Right lobe of liver (tissue), 6 donors: ENCODE measurements around the gene MCC. TPM values are rescaled to one million over a fixed set of nuclear protein-coding genes. Genes with fewer than 3 reads are reported as not detected.

ENCODE experiments used
- ATAC-seq, 4 donors: fragments of 200-7000 bp; cut with Tn5 transposase; one replicate each; pipeline ENCODE4 v1.9.1; 2020; ENCODE audit warnings: mild to moderate bottlenecking in 4 of 4, moderate library complexity in 4 of 4
- DNase-seq, 3 donors: peaks; one replicate each; pipeline ENCODE4 v3.0.0-alpha.2; 2020
- H3K27ac ChIP-seq, 3 donors: fragments of 200-600 bp; one replicate each; pipeline ENCODE4 v1.8.0; 2022
- H3K27me3 ChIP-seq, 2 donors: fragments of 200-600 bp; one replicate each; pipeline ENCODE4 v1.8.0; 2022
- H3K36me3 ChIP-seq, 4 donors: fragments of 200-600 bp; sonication (generic) in 1 of 4; one replicate each; pipeline versions ENCODE4 v1.5.1 to v1.8.0; 2017 to 2022; ENCODE audit warnings: control low read depth in 1 of 4
- H3K4me1 ChIP-seq, 4 donors: fragments of 200-600 bp; sonication (generic) in 1 of 4; one replicate each; pipeline versions ENCODE4 v1.5.1 to v1.8.0; 2017 to 2022; ENCODE audit warnings: control low read depth in 1 of 4
- H3K4me3 ChIP-seq, 3 donors: fragments of 200-600 bp; one replicate each; pipeline ENCODE4 v1.8.0; 2022
- H3K9me3 ChIP-seq, 4 donors: fragments of 200-600 bp; sonication (generic) in 1 of 4; one replicate each; pipeline versions ENCODE4 v1.5.1 to v1.8.0; 2017 to 2022; ENCODE audit warnings: control low read depth in 1 of 4
- CTCF ChIP-seq, 4 donors: fragments of 200-600 bp in 3 of 4; fragments of 450-650 bp in 1 of 4; IDR thresholded peaks; one replicate each; pipeline versions ENCODE4 v1.5.1 to v1.8.0; 2016 to 2022; ENCODE audit warnings: antibody characterized with exemption in 4 of 4, mild to moderate bottlenecking in 2 of 4
- POLR2A ChIP-seq: fragments of 450-650 bp; IDR thresholded peaks from one replicate; pipeline ENCODE4 v1.6.1; 2017; ENCODE audit warnings: antibody characterized with exemption, mild to moderate bottlenecking
- WGBS: methylation state at CpG from one replicate; pipeline ENCODE4 v1.1.6; 2018; ENCODE audit warnings: low coverage, low lambda C conversion rate; ENCODE audit not compliant: insufficient coverage; ENCODE audit errors: missing lambda C conversion rate; 5-methylcytosine and 5-hydroxymethylcytosine counted together
- intact Hi-C, 2 donors: fragments of 100-400 bp; cut with DNase I; formaldehyde crosslinking; loops; one replicate each; pipeline versions ENCODE4 v1.11.2 to v1.14.1; 2022
- total RNA-seq, 6 experiments: library from RNA; depleted of rRNA in 2 of 6; stranded (reverse); fragments of >200 nt in 2 of 6; fragmentation: NEBNext Ultra II Directional in 3 of 6; extraction: Animal tissue kit (Norgen Biotek cat#: 25700) in 3 of 6; gene quantifications; one replicate each; pipeline versions ENCODE4 v1.1.0 to v1.2.4, GENCODE V29; 2016 to 2023
- donor health status: DM: no; HTN: yes; CAD: no.
- donor health status: DM: no; HTN: no; CAD: no.
- donor health status: DM: no; HTN: no; CAD: no.
- donor health status: DM: no; HTN: yes; CAD: no.
- donor health status: DM: no; HTN: yes; CAD: no.

MCC gene
- total RNA-seq, 6 experiments from 2014 or later: 23.1 to 35.2 (median 26.1) TPM

DNA sequence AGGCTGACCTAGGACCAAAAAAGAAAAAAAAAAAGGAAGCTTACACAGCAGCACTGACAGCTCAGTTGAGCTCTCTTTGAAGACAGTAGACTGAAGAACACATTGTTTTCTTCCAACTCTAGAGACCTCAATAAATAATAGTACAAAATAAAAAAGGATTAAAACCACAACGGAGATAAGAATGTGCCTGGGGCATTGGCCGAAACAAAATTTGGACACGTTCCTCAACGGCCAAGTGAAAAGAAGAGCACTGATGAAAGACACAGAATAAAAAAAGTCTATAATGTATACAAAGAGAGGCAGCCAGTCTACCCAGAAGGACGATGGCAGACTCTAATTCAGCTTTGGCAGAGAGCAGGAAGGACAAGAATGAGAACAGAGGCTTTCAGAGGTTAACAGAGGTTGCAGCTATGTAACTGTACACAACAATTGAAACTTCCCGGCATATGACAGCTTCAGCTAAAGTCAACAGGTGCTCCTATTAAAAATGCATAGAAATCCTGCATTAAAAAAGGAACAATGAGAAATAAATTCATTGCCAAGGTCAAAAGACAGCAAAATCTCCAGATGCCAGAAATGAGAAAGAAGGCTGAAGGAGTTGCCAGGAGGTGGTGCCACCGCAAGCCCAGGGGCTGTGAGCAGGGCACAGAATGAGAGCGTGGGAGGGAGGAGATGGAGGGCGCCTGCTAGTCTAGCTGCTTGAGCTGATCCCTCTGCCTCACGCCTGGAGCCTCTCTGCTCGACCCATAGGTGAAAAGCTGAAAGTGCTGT, 397.7 kb downstream of the MCC start:
- H3K9me3 ChIP-seq: no peaks in the 10 kb centered on the region
- intact Hi-C loops: no loop called here
- no peaks in the 10 kb centered on the region for H3K27me3 ChIP-seq
- H3K4me3 ChIP-seq: no peak overlapping the region
- TF ChIP-seq CTCF (IDR thresholded peaks at IDR 0.05): no peak
- TF ChIP-seq POLR2A: no peak
- DNase-seq (no peak), ATAC-seq (peak; percentile 40 to 66 (median 46))
- no peak overlapping the region for H3K27ac ChIP-seq
- H3K4me1 ChIP-seq: peaks cover 0 to 16% (median 4%) of the 10 kb centered on the region in 4 donors
- 31% methylated on average over 6 of the region's 11 CpGs for WGBS
- H3K36me3 ChIP-seq: peaks cover 0 to 7% (median 0%) of the 10 kb centered on the region in 4 donors

GRCh38 chr5:113089653-113090335, 398.5 kb downstream of the MCC start:
- intact Hi-C loops: no loop called here
- peak; percentile 22 to 85 (median 62) for ATAC-seq
- Histone ChIP-seq H3K9me3 (no peaks in the 10 kb centered on the region), H3K36me3 (peaks cover 0 to 13% (median under 1%) of the 10 kb centered on the region in 4 donors), H3K4me3 (no peak overlapping the region), H3K4me1 (peaks cover 0 to 16% (median 4%) of the 10 kb centered on the region in 4 donors), H3K27me3 (no peaks in the 10 kb centered on the region), H3K27ac (no peak overlapping the region)
- WGBS: 49% methylated on average over 6 of the region's 6 CpGs
- TF ChIP-seq POLR2A (no peak), CTCF (IDR thresholded peaks at IDR 0.05) (no peak)
- DNase-seq: peak in 1 of 3 donors; percentile 59

- Histone ChIP-seq H3K36me3 (peaks cover 0 to 30% (median 3%) of the 10 kb centered on the region in 4 donors), H3K27me3 (no peaks in the 10 kb centered on the region), H3K27ac (no peak overlapping the region), H3K4me3 (no peak overlapping the region), H3K9me3 (no peaks in the 10 kb centered on the region), H3K4me1 (peaks cover 0 to 18% (median 4%) of the 10 kb centered on the region in 4 donors)
- intact Hi-C loops: no loop called here
- ATAC-seq: no peak
- 78% methylated on average over 5 of the region's 5 CpGs for WGBS
- DNase-seq: no peak
- no peak for TF ChIP-seq POLR2A
Measured at GRCh38 chr5:113087976-113088514, 400.2 kb downstream of the MCC start.

- 96% methylated on average over 6 of the region's 7 CpGs for WGBS
- no peak overlapping the region for H3K27ac ChIP-seq
- no peak for ATAC-seq
- peaks cover 0 to 32% (median 4%) of the 10 kb centered on the region in 4 donors for H3K36me3 ChIP-seq
- no peak overlapping the region for H3K4me3 ChIP-seq
- no peak for DNase-seq
- H3K4me1 ChIP-seq: peaks cover 0 to 35% (median 7%) of the 10 kb centered on the region in 4 donors
- intact Hi-C loops: no loop called here
- H3K27me3 ChIP-seq: no peaks in the 10 kb centered on the region
- TF ChIP-seq CTCF (IDR thresholded peaks at IDR 0.05): no peak
- H3K9me3 ChIP-seq: no peaks in the 10 kb centered on the region
Measured at GRCh38 chr5:113085880-113086409, 402.3 kb downstream of the MCC start.
